Epithelial cell of proximal tubule (primary cell): Measurements from ENCODE around the gene TMEM204. TPM values are rescaled to one million over a fixed set of nuclear protein-coding genes. Genes with fewer than 3 reads are reported as not detected.

Experiments used
- DNase-seq: peaks from one replicate; pipeline ENCODE4 v3.0.0-alpha.2; 2011; ENCODE audit warnings: low read depth
- H3K4me3 ChIP-seq: 2 replicates; pipeline ENCODE4 v1.5.1; 2011; ENCODE audit warnings: low read depth, mild to moderate bottlenecking, low read length
- total RNA-seq: library from RNA; depleted of rRNA; stranded (reverse); fragments of >200 nt; gene quantifications from 2 replicates; pipeline ENCODE4 v1.2.3, GENCODE V29; 2015
- TF ChIP-seq, protein P1 (sequence below): conservative IDR thresholded peaks from 2 replicates; pipeline ENCODE4 v1.5.1; 2012; ENCODE audit warnings: low read depth, mild to moderate bottlenecking, low read length

TMEM204 gene
- total RNA-seq, 1 donor from 2014 or later: not detected

DNA sequence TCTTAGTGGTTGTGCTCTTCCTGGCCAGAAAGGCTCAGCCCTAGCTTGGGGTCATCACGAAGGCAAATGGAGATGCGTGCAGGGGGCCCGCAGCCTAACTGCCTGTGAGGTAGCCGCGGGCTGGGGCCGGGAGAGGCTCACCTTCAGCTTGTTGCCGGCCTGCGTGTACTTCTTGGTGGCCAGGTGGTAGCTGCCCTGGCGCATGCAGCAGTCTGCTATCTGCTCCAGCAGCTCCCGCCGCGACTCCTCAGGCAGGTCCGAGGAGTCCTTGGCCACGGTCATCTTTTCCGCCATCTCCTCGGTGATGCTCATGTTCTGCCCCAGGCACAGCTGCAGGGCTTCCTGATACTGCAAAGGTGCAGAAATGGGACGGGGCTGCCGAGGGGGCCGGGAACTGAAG is 13.0 kb upstream of the TMEM204 start:
- no peak overlapping the region for H3K4me3 ChIP-seq
- DNase-seq: no peak
- TF ChIP-seq, protein P1, sequence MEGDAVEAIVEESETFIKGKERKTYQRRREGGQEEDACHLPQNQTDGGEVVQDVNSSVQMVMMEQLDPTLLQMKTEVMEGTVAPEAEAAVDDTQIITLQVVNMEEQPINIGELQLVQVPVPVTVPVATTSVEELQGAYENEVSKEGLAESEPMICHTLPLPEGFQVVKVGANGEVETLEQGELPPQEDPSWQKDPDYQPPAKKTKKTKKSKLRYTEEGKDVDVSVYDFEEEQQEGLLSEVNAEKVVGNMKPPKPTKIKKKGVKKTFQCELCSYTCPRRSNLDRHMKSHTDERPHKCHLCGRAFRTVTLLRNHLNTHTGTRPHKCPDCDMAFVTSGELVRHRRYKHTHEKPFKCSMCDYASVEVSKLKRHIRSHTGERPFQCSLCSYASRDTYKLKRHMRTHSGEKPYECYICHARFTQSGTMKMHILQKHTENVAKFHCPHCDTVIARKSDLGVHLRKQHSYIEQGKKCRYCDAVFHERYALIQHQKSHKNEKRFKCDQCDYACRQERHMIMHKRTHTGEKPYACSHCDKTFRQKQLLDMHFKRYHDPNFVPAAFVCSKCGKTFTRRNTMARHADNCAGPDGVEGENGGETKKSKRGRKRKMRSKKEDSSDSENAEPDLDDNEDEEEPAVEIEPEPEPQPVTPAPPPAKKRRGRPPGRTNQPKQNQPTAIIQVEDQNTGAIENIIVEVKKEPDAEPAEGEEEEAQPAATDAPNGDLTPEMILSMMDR: no peak

DNA sequence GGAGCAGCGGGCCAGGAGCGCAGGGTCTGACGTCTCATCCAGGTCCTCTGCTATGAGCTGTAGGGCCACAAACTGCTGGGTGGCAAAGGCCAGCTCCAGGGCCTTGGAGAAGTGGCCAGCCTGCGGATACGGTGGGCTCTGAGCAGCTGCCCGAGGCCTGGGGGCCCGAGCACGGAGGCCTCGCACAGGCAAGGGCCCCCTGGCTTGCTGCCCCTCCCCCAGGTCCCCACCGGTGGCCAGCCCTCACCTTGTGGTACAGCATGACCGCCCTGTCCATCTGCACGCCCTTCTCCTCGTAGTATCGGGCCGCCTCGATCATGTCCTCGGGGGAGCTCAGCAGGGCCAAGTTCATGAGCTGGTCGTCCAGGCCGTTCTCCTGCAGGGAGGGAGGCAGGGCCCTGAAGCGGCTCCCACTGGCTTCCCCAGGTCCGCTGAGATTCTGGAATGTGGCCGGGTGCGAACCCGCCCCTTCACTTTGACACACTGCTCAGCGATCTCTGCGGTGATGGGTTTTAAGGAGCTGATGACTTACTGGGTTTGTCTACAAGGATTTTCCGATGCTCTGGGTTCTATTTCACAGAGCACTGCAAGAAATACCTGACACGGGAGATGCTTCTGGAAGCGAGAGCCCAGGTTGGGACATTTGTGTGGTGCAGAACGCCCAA is 9.8 kb upstream of the TMEM204 start:
- TF ChIP-seq, protein P1: no peak
- DNase-seq: no peak
- H3K4me3 ChIP-seq: no peak overlapping the region

DNA sequence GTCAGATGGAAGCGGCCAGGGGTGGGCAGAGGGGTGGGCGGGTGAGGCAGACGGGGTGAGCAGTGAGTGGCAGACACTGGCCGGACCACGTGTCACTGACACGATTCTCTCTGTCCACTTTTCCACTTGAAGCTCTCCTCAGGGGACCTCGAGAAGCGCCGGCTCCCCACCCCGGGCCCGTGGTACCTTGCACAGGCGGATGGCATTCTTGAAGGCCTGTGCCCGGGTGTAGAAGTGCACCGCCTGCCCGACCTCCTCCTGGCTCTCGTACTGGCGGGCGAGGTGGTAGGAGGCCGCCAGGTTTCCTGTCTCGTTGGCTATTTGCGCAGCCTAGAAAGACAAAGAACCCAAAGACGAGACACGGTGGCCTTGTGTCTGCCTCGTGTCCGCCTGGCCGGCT is 9.1 kb upstream of the TMEM204 start:
- TF ChIP-seq, protein P1: no peak

DNA sequence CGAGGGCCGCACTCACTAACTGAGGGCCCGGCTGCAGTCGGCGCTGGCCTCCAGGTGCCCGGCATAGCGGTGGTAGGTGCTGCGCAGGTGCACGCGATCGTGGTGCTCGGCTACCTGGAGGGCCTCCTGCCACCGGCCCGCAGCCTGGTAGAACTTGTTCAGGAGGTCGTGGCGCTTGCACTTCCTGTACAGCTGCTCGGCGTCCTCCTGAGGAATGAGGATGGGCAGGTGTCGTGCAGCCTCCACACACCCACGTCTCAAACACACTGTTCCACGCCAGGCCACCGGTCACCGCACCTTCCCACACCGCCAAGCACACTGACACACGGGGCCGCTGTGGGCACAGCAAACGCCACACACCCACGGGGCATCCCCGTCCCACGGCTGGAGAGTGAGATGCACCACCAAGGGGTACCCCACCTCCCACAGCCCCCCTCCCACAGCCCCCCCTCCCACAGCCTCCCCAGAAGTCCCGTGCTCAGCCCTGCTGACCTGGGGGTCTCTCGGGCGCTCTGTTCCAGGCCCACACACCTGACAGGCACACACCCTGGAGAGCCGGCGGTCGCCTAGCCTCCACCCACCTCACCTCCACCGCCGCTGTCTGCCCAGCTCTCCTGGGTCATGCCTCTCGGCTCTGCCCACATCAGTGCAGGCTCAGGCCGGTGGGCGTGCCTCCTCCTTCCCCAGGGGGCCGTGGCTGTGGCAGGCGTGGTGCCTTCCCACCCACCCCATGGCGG is 7.4 kb upstream of the TMEM204 start:
- TF ChIP-seq, protein P1: no peak
- H3K4me3 ChIP-seq: no peak overlapping the region
- no peak for DNase-seq

More for the DNA sequence above, 9.1 kb upstream of the TMEM204 start:
- DNase-seq: no peak
- H3K4me3 ChIP-seq: no peak overlapping the region

DNA sequence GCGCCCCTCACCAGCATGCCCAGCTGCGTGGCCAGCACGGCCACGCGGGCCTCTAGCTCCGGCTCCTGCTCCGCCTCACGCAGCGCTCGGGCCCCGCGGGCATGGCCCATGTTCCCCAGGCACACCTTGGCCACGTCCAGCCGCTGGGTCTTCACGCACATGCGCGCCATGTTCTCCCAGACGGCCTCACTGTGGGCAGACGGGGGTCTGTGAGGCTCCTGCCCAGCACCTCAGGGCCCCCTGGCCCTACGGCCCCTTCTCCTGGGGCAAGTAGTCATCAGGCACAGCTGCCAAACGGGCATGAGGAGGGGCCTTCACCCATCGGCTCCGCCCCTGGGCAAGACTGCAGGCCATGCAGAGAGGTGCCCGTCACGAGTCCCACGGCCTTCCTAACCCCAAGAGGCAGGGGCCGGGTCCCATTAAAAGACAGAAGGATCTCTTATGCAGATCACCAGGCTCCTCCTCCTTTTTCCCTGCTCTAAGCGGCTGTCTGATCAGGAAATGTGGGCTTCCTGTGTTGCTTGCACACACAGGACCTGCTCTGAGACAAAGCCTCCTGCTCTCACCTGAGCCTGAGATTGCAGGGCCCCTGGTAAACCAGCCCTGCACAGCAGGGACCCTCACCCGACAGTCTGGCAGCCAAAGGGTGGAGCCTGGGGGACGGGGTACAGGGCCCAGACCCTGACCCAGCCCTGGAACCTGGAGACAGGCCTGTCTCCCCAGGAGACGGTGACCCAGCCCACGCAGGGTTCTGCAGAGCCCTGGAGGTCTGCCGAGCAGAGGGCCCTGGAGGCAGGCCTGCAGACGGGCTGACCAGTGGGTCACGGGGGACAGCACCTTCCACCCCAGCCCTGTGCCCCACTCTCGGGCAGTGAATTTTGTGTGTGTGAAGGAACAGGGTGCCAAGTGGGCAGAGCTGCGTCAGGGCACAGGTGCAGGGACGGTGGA is 6.6 kb upstream of the TMEM204 start:
- TF ChIP-seq, protein P1: no peak
- no peak for DNase-seq
- no peak overlapping the region for H3K4me3 ChIP-seq

DNA sequence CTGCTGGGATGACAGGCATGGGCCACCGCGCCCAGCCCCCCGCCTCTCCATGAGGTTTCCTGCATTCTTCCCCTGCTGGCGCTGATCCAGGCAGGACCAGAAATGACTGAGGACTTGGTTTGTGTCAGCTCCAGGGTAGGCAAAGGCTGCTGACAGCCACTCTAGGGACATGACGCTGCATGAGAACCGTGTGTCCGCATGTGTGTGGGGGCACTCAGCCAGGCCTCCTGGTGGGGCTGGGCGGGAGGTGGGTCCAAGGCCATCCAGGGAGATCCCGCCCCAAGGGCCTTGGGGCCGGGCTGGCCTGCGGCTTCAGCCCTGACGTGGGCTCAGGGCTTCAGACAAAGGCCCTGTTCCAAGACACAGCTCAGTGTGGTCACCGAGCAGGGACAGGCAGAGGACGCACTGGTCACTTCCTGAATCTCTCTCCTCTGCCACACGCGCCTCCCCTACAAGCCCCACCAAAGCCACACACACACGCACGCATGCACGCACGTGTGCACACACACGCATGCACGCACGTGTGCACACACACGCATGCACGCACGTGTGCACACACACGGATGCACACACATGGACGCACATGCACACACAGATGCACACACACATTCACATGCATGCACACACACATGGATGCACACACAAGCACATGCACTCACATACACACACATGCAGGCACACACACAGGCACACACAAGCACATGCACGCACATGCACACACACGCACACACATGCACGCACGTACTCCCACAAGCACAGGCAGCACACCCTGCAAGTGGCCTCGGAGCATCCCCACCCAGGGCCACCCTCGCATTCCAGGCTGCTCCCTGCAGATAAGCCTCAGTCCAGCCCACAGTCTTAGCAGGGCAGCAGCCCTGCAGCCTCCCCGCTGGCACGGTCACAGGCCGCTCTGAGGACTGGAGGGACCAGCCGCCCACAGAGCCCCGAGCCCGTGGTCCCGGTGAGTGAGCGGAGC is 5.3 kb upstream of the TMEM204 start:
- DNase-seq: no peak

More for the DNA sequence above, 5.3 kb upstream of the TMEM204 start:
- TF ChIP-seq, protein P1: no peak
- no peak overlapping the region for H3K4me3 ChIP-seq
